HG02798 (cell line): ENCODE results near the gene HOOK1.

Source experiments
- ATAC-seq: cut with Tn5 transposase; IDR thresholded peaks from one replicate; pipeline ENCODE4 v1.9.1; 2021; ENCODE audit warnings: mild to moderate bottlenecking; ENCODE audit not compliant: unreplicated experiment, poor library complexity

The HOOK1 gene

GRCh38 chr1:59814901-59815825 is at the start of gene HOOK1:
Gene HOOK1, plus strand, starts transcription at chr1:59814949. Its CDS starts 169 bp downstream, at chr1:59815118.
- ATAC-seq, result no peak

- ATAC-seq, result no peak
Observed at GRCh38 chr1:59765011-59765730, 49.6 kb upstream of the HOOK1 start.

GRCh38 chr1:59766227-59766855 is 48.4 kb upstream of the HOOK1 start:
- ATAC-seq, result no peak

GRCh38 chr1:59767119-59767518 is 47.6 kb upstream of the HOOK1 start:
- no peak for ATAC-seq

GRCh38 chr1:59768792-59769735 is 45.7 kb upstream of the HOOK1 start:
- ATAC-seq, result no peak

GRCh38 chr1:59769736-59770095 is 45.0 kb upstream of the HOOK1 start:
- no peak for ATAC-seq

GRCh38 chr1:59771361-59771760 is 43.4 kb upstream of the HOOK1 start:
- no peak for ATAC-seq

GRCh38 chr1:59775480-59775879 is 39.3 kb upstream of the HOOK1 start:
- no peak for ATAC-seq

- no peak for ATAC-seq
Observed at GRCh38 chr1:59776960-59777852, 37.5 kb upstream of the HOOK1 start.

- ATAC-seq, result no peak
Observed at GRCh38 chr1:59779949-59780348, 34.8 kb upstream of the HOOK1 start.

- no peak for ATAC-seq
Observed at GRCh38 chr1:59788825-59789224, 25.9 kb upstream of the HOOK1 start.

- no peak for ATAC-seq
Observed at GRCh38 chr1:59798600-59798999, 16.1 kb upstream of the HOOK1 start.

- no peak for ATAC-seq
Observed at GRCh38 chr1:59803458-59804038, 11.2 kb upstream of the HOOK1 start.

- ATAC-seq, result no peak
Observed at GRCh38 chr1:59804301-59804700, 10.4 kb upstream of the HOOK1 start.

- ATAC-seq, result no peak
Observed at GRCh38 chr1:59805554-59805953, 9.2 kb upstream of the HOOK1 start.

GRCh38 chr1:59814180-59814900 is 409 bp upstream of the HOOK1 start:
- ATAC-seq, result peak; percentile 98

- ATAC-seq, result no peak
Observed at GRCh38 chr1:59815892-59816291, 1.1 kb downstream of the HOOK1 start.

GRCh38 chr1:59816318-59816878 is 1.6 kb downstream of the HOOK1 start:
- ATAC-seq, result no peak
